Upper lobe of right lung (tissue), 1 donor: Measurements from ENCODE around the gene CDC14A. TPM values are rescaled to one million over a fixed set of nuclear protein-coding genes. Genes with fewer than 3 reads are reported as not detected.

Experiments used
- ATAC-seq: fragments of 200-7000 bp; cut with Tn5 transposase; one replicate; pipeline ENCODE4 v1.9.1; 2020; ENCODE audit warnings: mild to moderate bottlenecking, moderate library complexity
- DNase-seq: peaks from one replicate; pipeline ENCODE4 v3.0.0-alpha.2; 2020
- H3K27ac ChIP-seq: fragments of 200-600 bp; one replicate; pipeline ENCODE4 v1.8.0; 2022
- H3K27me3 ChIP-seq: fragments of 200-600 bp; one replicate; pipeline ENCODE4 v1.8.0; 2022; ENCODE audit warnings: mild to moderate bottlenecking
- H3K36me3 ChIP-seq: fragments of 200-600 bp; one replicate; pipeline ENCODE4 v1.8.0; 2022
- H3K4me1 ChIP-seq: fragments of 200-600 bp; one replicate; pipeline ENCODE4 v1.8.0; 2022
- H3K4me3 ChIP-seq: fragments of 200-600 bp; one replicate; pipeline ENCODE4 v1.8.0; 2022; ENCODE audit warnings: mild to moderate bottlenecking
- H3K9me3 ChIP-seq: fragments of 200-600 bp; one replicate; pipeline ENCODE4 v1.8.0; 2022
- intact Hi-C: fragments of 100-400 bp; cut with DNase I; formaldehyde crosslinking; loops from one replicate; pipeline ENCODE4 v1.11.0; 2022
- total RNA-seq: library from RNA; stranded (reverse); fragmentation: NEBNext Ultra II Directional; extraction: Animal tissue kit (Norgen Biotek cat#: 25700); gene quantifications from one replicate; pipeline ENCODE4 v1.2.1, GENCODE V29; 2021
- TF ChIP-seq, protein P1 (sequence below): fragments of 200-600 bp; IDR thresholded peaks from one replicate; pipeline ENCODE4 v1.8.0; 2022; ENCODE audit warnings: antibody characterized with exemption
- donor health status: DM: no; HTN: yes; CAD: no; lungs with severe emphysema.

The CDC14A gene
- total RNA-seq, 1 donor from 2014 or later = 12.0 TPM

DNA sequence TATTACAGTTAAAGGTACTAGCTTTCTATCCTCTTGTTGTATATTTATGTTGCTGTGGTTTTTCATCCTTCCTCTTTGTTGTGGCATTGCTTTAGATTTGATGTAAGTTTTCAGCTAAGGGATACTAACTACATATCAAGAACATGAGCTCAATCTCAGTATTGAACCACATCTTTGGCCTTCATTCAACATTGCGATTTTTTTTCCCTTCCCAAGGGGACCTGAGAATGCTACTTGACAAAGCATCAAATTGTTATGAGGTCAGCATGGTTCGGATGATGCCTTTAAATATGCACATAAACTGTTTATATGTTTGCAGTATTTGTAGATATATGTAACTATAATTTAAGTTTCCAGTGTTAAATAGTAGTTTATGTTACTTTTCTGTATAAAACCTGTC is 153.9 kb downstream of the CDC14A start:
- Histone ChIP-seq H3K4me3 (no peak overlapping the region), H3K4me1 (no peaks in the 10 kb centered on the region), H3K36me3 (peaks cover 19% of the 10 kb centered on the region), H3K9me3 (no peaks in the 10 kb centered on the region), H3K27ac (no peak overlapping the region), H3K27me3 (no peaks in the 10 kb centered on the region)
- DNase-seq = no peak
- intact Hi-C loops = no loop called here
- TF ChIP-seq, protein P1, sequence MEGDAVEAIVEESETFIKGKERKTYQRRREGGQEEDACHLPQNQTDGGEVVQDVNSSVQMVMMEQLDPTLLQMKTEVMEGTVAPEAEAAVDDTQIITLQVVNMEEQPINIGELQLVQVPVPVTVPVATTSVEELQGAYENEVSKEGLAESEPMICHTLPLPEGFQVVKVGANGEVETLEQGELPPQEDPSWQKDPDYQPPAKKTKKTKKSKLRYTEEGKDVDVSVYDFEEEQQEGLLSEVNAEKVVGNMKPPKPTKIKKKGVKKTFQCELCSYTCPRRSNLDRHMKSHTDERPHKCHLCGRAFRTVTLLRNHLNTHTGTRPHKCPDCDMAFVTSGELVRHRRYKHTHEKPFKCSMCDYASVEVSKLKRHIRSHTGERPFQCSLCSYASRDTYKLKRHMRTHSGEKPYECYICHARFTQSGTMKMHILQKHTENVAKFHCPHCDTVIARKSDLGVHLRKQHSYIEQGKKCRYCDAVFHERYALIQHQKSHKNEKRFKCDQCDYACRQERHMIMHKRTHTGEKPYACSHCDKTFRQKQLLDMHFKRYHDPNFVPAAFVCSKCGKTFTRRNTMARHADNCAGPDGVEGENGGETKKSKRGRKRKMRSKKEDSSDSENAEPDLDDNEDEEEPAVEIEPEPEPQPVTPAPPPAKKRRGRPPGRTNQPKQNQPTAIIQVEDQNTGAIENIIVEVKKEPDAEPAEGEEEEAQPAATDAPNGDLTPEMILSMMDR = no peak
- no peak for ATAC-seq

DNA sequence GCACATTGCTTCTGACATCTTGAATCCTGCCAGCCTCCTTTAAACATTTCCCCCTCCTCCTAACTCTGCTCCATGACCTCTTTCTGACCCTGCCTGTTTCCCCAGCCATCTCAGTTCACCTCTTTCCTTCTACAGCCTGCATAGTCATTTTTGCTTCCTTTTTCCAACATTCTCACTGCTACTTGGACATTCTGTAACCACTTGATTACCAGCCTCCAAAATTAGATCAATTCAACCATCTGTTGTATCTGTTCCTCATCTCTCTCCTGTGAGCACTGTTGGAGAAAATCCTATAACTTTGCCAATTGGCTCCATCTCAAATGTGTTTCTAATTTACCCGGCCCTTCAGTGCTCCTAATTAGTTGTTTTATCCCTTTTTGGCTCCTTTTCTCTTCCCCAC is 158.1 kb downstream of the CDC14A start:
- intact Hi-C loops = no loop called here
- Histone ChIP-seq H3K27me3 (no peaks in the 10 kb centered on the region), H3K9me3 (no peaks in the 10 kb centered on the region), H3K4me3 (no peak overlapping the region), H3K36me3 (peaks cover 14% of the 10 kb centered on the region), H3K27ac (no peak overlapping the region), H3K4me1 (no peaks in the 10 kb centered on the region)
- TF ChIP-seq, protein P1 = no peak
- ATAC-seq (no peak), DNase-seq (no peak)

DNA sequence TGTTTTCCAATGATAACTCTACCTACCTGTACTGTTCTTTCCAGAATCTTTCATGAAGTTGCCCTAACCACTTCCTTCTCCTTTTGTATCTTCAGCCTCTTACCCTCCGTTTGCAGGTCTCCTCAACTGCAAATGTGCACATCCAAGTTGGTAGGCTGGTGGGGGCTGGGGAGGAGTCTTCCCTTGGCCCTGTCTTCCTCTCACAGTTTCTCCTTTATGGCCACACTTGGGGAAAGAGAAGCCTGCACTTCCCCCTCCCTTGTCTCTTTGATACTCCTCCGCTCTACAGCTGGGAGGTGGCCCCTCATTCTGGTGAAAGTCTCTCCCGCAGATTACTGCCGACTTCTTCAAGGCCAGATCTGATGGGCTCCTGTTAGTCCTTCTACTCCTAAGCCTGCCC is 158.8 kb downstream of the CDC14A start:
- DNase-seq (no peak), ATAC-seq (peak; percentile 43)
- intact Hi-C loops = no loop called here
- Histone ChIP-seq H3K36me3 (peaks cover 14% of the 10 kb centered on the region), H3K27ac (no peak overlapping the region), H3K4me3 (no peak overlapping the region), H3K27me3 (no peaks in the 10 kb centered on the region), H3K4me1 (no peaks in the 10 kb centered on the region), H3K9me3 (no peaks in the 10 kb centered on the region)
- TF ChIP-seq, protein P1 = no peak

DNA sequence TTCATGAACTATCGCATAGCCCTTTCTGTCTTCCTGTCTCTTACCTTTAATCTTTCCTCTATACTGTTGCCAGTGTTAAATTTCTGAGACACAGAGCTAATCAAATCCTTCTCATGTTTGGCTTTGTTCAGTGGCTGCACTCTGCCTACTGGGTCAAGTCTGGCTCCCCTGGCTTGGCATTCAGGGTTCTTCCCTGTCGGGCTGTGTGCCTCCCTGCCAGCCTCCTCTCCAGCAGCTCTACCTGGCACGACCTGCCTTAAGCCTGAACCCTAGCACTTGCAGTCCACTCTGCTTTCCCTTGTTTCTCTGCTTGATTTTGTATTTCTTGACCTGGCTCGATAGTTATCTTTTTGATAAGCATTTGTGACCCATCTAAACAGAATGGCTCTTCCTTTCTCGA is 159.5 kb downstream of the CDC14A start:
- Histone ChIP-seq H3K27me3 (no peaks in the 10 kb centered on the region), H3K9me3 (no peaks in the 10 kb centered on the region), H3K4me3 (no peak overlapping the region), H3K36me3 (peaks cover 14% of the 10 kb centered on the region), H3K4me1 (no peaks in the 10 kb centered on the region), H3K27ac (no peak overlapping the region)
- ATAC-seq (no peak), DNase-seq (no peak)
- intact Hi-C loops = no loop called here
- TF ChIP-seq, protein P1 = no peak

DNA sequence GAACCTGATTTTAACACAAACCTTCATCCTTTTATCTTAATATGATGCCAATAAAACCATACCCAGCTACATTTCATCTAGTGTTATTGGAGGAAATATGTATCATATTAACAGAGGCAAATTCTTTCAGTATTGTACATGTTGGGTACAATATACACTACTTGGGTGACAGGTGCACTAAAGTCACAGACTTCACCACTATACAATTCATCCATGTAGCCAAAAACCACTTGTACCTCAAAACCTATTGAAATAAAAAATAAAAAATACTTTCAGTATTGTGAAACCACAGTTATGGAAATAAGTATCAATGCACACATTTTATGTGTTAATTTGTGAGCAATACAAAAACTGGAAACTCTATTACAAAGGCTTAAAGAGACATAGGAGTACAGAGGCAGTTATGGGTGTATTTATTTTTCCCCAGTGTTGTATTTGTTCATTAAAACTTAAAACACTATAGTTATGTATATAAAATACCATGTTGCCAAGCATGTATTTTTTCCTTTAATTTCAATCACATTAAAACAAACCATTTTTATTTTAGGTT is 160.6 kb downstream of the CDC14A start:
- ATAC-seq (no peak), DNase-seq (no peak)
- Histone ChIP-seq H3K4me3 (no peak overlapping the region), H3K27me3 (no peaks in the 10 kb centered on the region), H3K27ac (no peak overlapping the region), H3K4me1 (no peaks in the 10 kb centered on the region), H3K36me3 (peaks cover 14% of the 10 kb centered on the region), H3K9me3 (no peaks in the 10 kb centered on the region)
- TF ChIP-seq, protein P1 = no peak
- intact Hi-C loops = no loop called here

DNA sequence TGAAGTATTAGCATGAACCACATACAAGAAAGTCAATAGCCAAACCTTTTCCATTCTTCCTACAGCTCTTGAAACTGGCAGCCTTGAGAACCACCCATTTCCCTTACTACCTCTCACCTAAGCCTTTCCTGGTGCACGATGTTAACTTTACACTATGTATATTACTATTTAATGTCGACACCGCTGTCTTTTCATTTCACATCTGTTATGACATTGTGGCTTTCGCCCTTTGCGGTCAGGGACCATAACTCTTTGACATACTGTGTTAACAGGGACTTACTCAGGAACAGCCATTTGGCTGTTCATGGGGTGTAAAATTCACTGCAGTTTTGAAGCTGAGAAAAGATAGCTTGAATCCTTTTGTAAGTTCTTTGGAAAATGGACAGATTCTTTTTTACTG is 164.6 kb downstream of the CDC14A start:
- H3K27ac ChIP-seq = no peak overlapping the region
- H3K27me3 ChIP-seq = no peaks in the 10 kb centered on the region
- DNase-seq (no peak), ATAC-seq (no peak)
- H3K36me3 ChIP-seq = peaks cover 3% of the 10 kb centered on the region
- TF ChIP-seq, protein P1 = no peak
- no peak overlapping the region for H3K4me3 ChIP-seq
- H3K4me1 ChIP-seq = no peaks in the 10 kb centered on the region
- H3K9me3 ChIP-seq = no peaks in the 10 kb centered on the region
- intact Hi-C loops = no loop called here
